Measurements from ENCODE around the gene SLC2A8.

Gene SLC2A8

GRCh38 chr9:127382541-127382940, 14.4 kb upstream of the SLC2A8 start:
- DNase-seq: no peak

GRCh38 chr9:127384016-127384730, 12.8 kb upstream of the SLC2A8 start:
- DNase-seq: no peak

GRCh38 chr9:127384901-127385300, 12.1 kb upstream of the SLC2A8 start:
- no peak for DNase-seq

- DNase-seq: no peak
Measured at GRCh38 chr9:127386249-127386648, 10.7 kb upstream of the SLC2A8 start.

GRCh38 chr9:127386981-127387380, 10.0 kb upstream of the SLC2A8 start:
- no peak for DNase-seq

- no peak for DNase-seq
Measured at GRCh38 chr9:127388037-127388855, 8.7 kb upstream of the SLC2A8 start.

- DNase-seq: no peak
Measured at GRCh38 chr9:127388856-127389238, 8.1 kb upstream of the SLC2A8 start.

GRCh38 chr9:127389381-127390247, 7.4 kb upstream of the SLC2A8 start:
- DNase-seq: no peak

- no peak for DNase-seq
Measured at GRCh38 chr9:127390248-127390545, 6.8 kb upstream of the SLC2A8 start.

GRCh38 chr9:127390563-127390962, 6.4 kb upstream of the SLC2A8 start:
- DNase-seq: no peak

- DNase-seq: no peak
Measured at GRCh38 chr9:127392166-127392565, 4.8 kb upstream of the SLC2A8 start.

- DNase-seq: no peak
Measured at GRCh38 chr9:127392976-127393375, 4.0 kb upstream of the SLC2A8 start.

GRCh38 chr9:127393645-127394044, 3.3 kb upstream of the SLC2A8 start:
- no peak for DNase-seq

- DNase-seq: no peak
Measured at GRCh38 chr9:127395497-127396252, 1.3 kb upstream of the SLC2A8 start.

GRCh38 chr9:127396253-127396807, 639 bp upstream of the SLC2A8 start:
- no peak for DNase-seq

GRCh38 chr9:127397646-127398274, 791 bp downstream of the SLC2A8 start:
- DNase-seq: no peak

GRCh38 chr9:127398275-127398647, 1.3 kb downstream of the SLC2A8 start:
- DNase-seq: no peak

GRCh38 chr9:127398715-127399400, 1.9 kb downstream of the SLC2A8 start:
- DNase-seq: no peak

GRCh38 chr9:127399736-127400269, 2.8 kb downstream of the SLC2A8 start:
- DNase-seq: no peak

GRCh38 chr9:127402401-127403090, 5.6 kb downstream of the SLC2A8 start:
- DNase-seq: no peak

Data from DMS79 (cell line).